Osteocyte (in vitro differentiated cells): ENCODE measurements around the gene SOCS2. TPM values are rescaled to one million over a fixed set of nuclear protein-coding genes. Genes with fewer than 3 reads are reported as not detected.

ENCODE experiments used
- DNase-seq: peaks from one replicate; pipeline ENCODE4 v3.0.0; 2021; ENCODE audit warnings: mixed read lengths; ENCODE audit not compliant: unreplicated experiment; ENCODE audit errors: extremely low spot score
- H3K27ac Mint-ChIP-seq: one replicate; pipeline ENCODE4 v1.8.0; 2021; ENCODE audit warnings: mild to moderate bottlenecking, mixed read lengths; ENCODE audit not compliant: unreplicated experiment
- H3K27me3 Mint-ChIP-seq: one replicate; pipeline ENCODE4 v1.8.0; 2021; ENCODE audit warnings: mixed read lengths; ENCODE audit not compliant: unreplicated experiment
- H3K36me3 Mint-ChIP-seq: one replicate; pipeline ENCODE4 v1.8.0; 2021; ENCODE audit warnings: mixed read lengths; ENCODE audit not compliant: unreplicated experiment
- H3K4me1 Mint-ChIP-seq: one replicate; pipeline ENCODE4 v1.8.0; 2021; ENCODE audit warnings: mixed read lengths; ENCODE audit not compliant: unreplicated experiment
- H3K4me3 Mint-ChIP-seq: one replicate; pipeline ENCODE4 v1.8.0; 2021; ENCODE audit warnings: mild to moderate bottlenecking, moderate library complexity, mixed read lengths; ENCODE audit not compliant: unreplicated experiment
- H3K9me3 Mint-ChIP-seq: one replicate; pipeline ENCODE4 v1.8.0; 2021; ENCODE audit warnings: mixed read lengths; ENCODE audit not compliant: unreplicated experiment
- total RNA-seq: library from RNA; stranded (reverse); gene quantifications from 2 replicates; pipeline ENCODE4 v1.2.1, GENCODE V29; 2021
- TF ChIP-seq, protein P1 (sequence below): fragments of 200-600 bp; sonication (generic); IDR thresholded peaks from 2 replicates; pipeline ENCODE4 v1.5.0; 2021; ENCODE audit warnings: antibody characterized with exemption, mild to moderate bottlenecking, moderate library complexity

SOCS2 gene
- total RNA-seq, 1 donor from 2014 or later, result 28.1 TPM

DNA sequence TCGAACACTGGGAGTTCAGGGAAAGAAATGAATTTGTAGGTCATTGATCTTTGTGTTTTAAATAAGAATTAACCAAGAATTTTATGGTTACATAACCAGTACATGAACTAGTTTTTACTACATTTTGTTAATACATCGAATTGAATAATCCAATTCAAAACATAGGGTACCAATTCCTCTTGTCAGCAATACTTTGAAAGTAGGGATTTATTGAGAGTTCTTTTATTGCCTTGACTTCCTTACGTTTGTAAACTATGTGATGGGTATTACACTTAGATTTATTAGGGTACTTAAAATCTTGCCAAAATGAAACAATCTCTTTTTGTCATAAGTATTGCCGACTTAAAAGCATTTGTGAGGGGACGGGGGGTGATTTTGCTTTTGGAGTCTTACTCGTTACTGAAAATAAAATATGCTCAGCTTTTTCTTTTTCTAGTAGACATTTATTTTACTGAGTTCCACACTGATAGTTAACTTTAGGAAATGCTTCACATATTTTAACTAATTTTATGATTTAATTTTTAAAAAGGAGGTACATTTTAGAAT lies 22.4 kb downstream of the SOCS2 start:
- no peaks in the 10 kb centered on the region for H3K27me3 Mint-ChIP-seq
- TF ChIP-seq, protein P1, sequence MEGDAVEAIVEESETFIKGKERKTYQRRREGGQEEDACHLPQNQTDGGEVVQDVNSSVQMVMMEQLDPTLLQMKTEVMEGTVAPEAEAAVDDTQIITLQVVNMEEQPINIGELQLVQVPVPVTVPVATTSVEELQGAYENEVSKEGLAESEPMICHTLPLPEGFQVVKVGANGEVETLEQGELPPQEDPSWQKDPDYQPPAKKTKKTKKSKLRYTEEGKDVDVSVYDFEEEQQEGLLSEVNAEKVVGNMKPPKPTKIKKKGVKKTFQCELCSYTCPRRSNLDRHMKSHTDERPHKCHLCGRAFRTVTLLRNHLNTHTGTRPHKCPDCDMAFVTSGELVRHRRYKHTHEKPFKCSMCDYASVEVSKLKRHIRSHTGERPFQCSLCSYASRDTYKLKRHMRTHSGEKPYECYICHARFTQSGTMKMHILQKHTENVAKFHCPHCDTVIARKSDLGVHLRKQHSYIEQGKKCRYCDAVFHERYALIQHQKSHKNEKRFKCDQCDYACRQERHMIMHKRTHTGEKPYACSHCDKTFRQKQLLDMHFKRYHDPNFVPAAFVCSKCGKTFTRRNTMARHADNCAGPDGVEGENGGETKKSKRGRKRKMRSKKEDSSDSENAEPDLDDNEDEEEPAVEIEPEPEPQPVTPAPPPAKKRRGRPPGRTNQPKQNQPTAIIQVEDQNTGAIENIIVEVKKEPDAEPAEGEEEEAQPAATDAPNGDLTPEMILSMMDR, result no peak
- H3K27ac Mint-ChIP-seq, result no peak overlapping the region

GRCh38 chr12:93595351-93595750 lies 22.9 kb downstream of the SOCS2 start:
- H3K36me3 Mint-ChIP-seq, result no peaks in the 10 kb centered on the region
- H3K4me3 Mint-ChIP-seq, result no peak overlapping the region
- no peaks in the 10 kb centered on the region for H3K27me3 Mint-ChIP-seq
- H3K9me3 Mint-ChIP-seq, result no peaks in the 10 kb centered on the region
- TF ChIP-seq, protein P1, result no peak
- no peak overlapping the region for H3K27ac Mint-ChIP-seq
- H3K4me1 Mint-ChIP-seq, result peaks cover 19% of the 10 kb centered on the region
- DNase-seq, result no peak

More for the DNA sequence above, 22.4 kb downstream of the SOCS2 start:
- DNase-seq, result no peak
- Mint-ChIP-seq H3K9me3 (no peaks in the 10 kb centered on the region), H3K36me3 (no peaks in the 10 kb centered on the region), H3K4me3 (no peak overlapping the region), H3K4me1 (peaks cover 22% of the 10 kb centered on the region)

DNA sequence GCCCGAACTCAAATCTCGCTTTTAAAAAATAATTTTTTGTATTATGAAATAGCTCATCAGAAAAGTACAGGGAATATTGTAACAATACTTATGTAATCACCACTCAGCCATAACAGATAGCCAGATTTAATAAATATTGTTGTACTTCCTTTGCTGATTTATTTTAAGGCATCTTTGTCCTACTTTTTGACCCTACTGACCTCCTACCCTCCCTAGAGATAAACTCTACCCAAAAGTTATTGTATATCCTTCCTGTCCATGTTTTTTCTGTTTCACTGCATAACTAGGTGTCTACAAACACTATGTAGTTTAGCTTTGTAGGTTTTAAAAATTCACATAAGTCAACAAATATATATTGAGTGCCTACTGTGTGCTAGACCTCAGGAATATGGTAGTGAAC lies 25.1 kb downstream of the SOCS2 start:
- TF ChIP-seq, protein P1, result no peak
- H3K9me3 Mint-ChIP-seq, result no peaks in the 10 kb centered on the region
- peaks cover 6% of the 10 kb centered on the region for H3K4me1 Mint-ChIP-seq
- H3K36me3 Mint-ChIP-seq, result no peaks in the 10 kb centered on the region
- no peaks in the 10 kb centered on the region for H3K27me3 Mint-ChIP-seq
- H3K4me3 Mint-ChIP-seq, result no peak overlapping the region
- DNase-seq, result no peak
- H3K27ac Mint-ChIP-seq, result no peak overlapping the region

DNA sequence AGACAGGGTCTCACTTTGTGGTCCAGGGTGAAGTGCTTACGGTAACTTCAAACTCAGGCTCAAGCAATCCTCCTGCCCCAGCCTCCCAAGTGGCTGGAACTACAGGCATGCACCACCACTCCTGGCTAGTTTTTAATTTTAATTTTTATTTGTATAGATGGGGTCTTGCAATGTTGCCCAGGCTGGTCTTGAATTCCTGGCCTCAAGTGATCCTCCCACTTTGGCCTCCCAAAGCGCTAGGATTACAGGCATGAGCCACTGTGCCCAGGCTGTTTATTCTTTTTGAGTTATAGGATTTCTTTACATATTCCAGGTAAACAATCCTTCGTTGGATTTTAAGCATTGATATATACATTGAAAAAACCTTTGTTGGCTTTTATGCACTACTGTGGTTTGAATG lies 26.7 kb downstream of the SOCS2 start:
- DNase-seq, result no peak
- Mint-ChIP-seq H3K27ac (no peak overlapping the region), H3K36me3 (no peaks in the 10 kb centered on the region), H3K27me3 (no peaks in the 10 kb centered on the region), H3K9me3 (no peaks in the 10 kb centered on the region), H3K4me3 (no peak overlapping the region), H3K4me1 (peaks cover 2% of the 10 kb centered on the region)
- TF ChIP-seq, protein P1, result no peak

GRCh38 chr12:93601591-93601990 lies 29.1 kb downstream of the SOCS2 start:
- Mint-ChIP-seq H3K27me3 (no peaks in the 10 kb centered on the region), H3K4me1 (no peaks in the 10 kb centered on the region), H3K27ac (no peak overlapping the region), H3K9me3 (no peaks in the 10 kb centered on the region), H3K4me3 (no peak overlapping the region), H3K36me3 (no peaks in the 10 kb centered on the region)
- DNase-seq, result no peak
- TF ChIP-seq, protein P1, result no peak
